HepG2 (cell line): ENCODE data around the gene ACAP1. TPM values are rescaled to one million over a fixed set of nuclear protein-coding genes. Genes with fewer than 3 reads are reported as not detected.
A peak's percentile ranks its signal among the peaks of the same experiment; 100 is the strongest.

Experiments used
- FOXC1 ChIP-seq: sonication (generic); formaldehyde crosslinking; IDR thresholded peaks from 2 replicates; pipeline ENCODE4 v1.8.0; 2022; ENCODE audit warnings: mild to moderate bottlenecking, missing genetic modification reagents, borderline replicate concordance
- GFI1 ChIP-seq: sonication (generic); formaldehyde crosslinking; IDR thresholded peaks from 2 replicates; pipeline ENCODE4 v1.5.0; 2020; ENCODE audit warnings: missing genetic modification reagents, mild to moderate bottlenecking, borderline replicate concordance
- HNF4G ChIP-seq, 2 experiments: sonication (generic) in 1 of 2; formaldehyde crosslinking in 1 of 2; IDR thresholded peaks; 2 replicates each; pipeline versions ENCODE4 v1.4.0 to v1.6.1; 2011 to 2020; ENCODE audit warnings: borderline replicate concordance in 2 of 2, low read depth in 2 of 2, mild to moderate bottlenecking in 2 of 2, low read length in 1 of 2, missing genetic modification reagents in 1 of 2, moderate library complexity in 1 of 2
- HOXA3 ChIP-seq: sonication (generic); formaldehyde crosslinking; IDR thresholded peaks from 2 replicates; pipeline ENCODE4 v1.5.0; 2020; ENCODE audit warnings: missing genetic modification reagents
- NFYB ChIP-seq: sonication (generic); formaldehyde crosslinking; IDR thresholded peaks from 2 replicates; pipeline ENCODE4 v1.4.0; 2020; ENCODE audit warnings: missing genetic modification reagents
- SKIL ChIP-seq: sonication (generic); formaldehyde crosslinking; IDR thresholded peaks from 2 replicates; pipeline ENCODE4 v1.8.0; 2022; ENCODE audit warnings: missing genetic modification reagents, mild to moderate bottlenecking, moderate library complexity, borderline replicate concordance
- SNAPC4 ChIP-seq: sonication (generic); formaldehyde crosslinking; IDR thresholded peaks from 2 replicates; pipeline ENCODE4 v1.4.0; 2020; ENCODE audit warnings: mild to moderate bottlenecking, missing genetic modification reagents
- TFDP1 ChIP-seq: IDR thresholded peaks from 2 replicates; pipeline ENCODE4 v1.6.1; 2016; ENCODE audit warnings: missing compliant biosample characterization, missing genetic modification reagents, borderline replicate concordance
- YEATS4 ChIP-seq: sonication (generic); formaldehyde crosslinking; IDR thresholded peaks from 2 replicates; pipeline ENCODE4 v1.4.0; 2020; ENCODE audit warnings: missing genetic modification reagents, borderline replicate concordance
- ZBTB2 ChIP-seq: sonication (generic); formaldehyde crosslinking; IDR thresholded peaks from 2 replicates; pipeline ENCODE4 v1.8.0; 2022; ENCODE audit warnings: low read depth, missing genetic modification reagents
- ZNF12 ChIP-seq: sonication (generic); formaldehyde crosslinking; IDR thresholded peaks from 2 replicates; pipeline ENCODE4 v1.5.0; 2020; ENCODE audit warnings: missing genetic modification reagents
- ZNF557 ChIP-seq: sonication (generic); formaldehyde crosslinking; IDR thresholded peaks from 2 replicates; pipeline ENCODE4 v1.4.0; 2020; ENCODE audit warnings: missing genetic modification reagents
- ZNF564 ChIP-seq: sonication (generic); formaldehyde crosslinking; IDR thresholded peaks from 2 replicates; pipeline ENCODE4 v1.8.1; 2023; ENCODE audit warnings: mild to moderate bottlenecking, missing genetic modification reagents
- ZNF792 ChIP-seq: IDR thresholded peaks from 2 replicates; pipeline ENCODE4 v1.6.1; 2016
- polyA plus RNA-seq, 8 experiments: library from polyadenylated mRNA; depleted of rRNA in 3 of 8; stranded (reverse) in 7 of 8; unstranded in 1 of 8; fragments of >200 nt; fragmentation: Illumina TruSeq in 4 of 8; extraction: Trizol in 4 of 8; gene quantifications; 2 replicates each; pipeline versions ENCODE4 v1.2.1 to v1.2.3, GENCODE V29; 2011 to 2016; ENCODE audit warnings: low read depth in 4 of 8, missing spikeins in 1 of 8, mixed read lengths in 1 of 8; ENCODE audit not compliant: insufficient read depth in 1 of 8
- total RNA-seq, 5 experiments: library from RNA; depleted of rRNA; stranded (reverse); fragments of >200 nt; fragmentation: Illumina TruSeq; extraction: Trizol; gene quantifications; 2 replicates each; pipeline ENCODE4 v1.2.3, GENCODE V29; 2016; ENCODE audit warnings: low read depth in 1 of 5

The ACAP1 gene
- total and polyA plus RNA-seq, 2 of the 13 experiments (the other 11 are each of a cell fraction or from before 2014, with no cell fraction given), result 1.3 to 2.5 TPM

GRCh38 chr17:7351665-7352502 lies 15.6 kb downstream of the ACAP1 start, which contains the start of gene KCTD11 (continued):
- TF ChIP-seq SKIL (CRISPR knock-in tag) (peak; percentile 85; the same call in 1 of the 2 replicates), TFDP1 (CRISPR knock-in tag) (peak; percentile 45), HOXA3 (peak; percentile 15; the same call in 1 of the 2 replicates), ZNF792 (CRISPR knock-in tag) (peak; percentile 42), YEATS4 (CRISPR knock-in tag) (peak; percentile 73; the same call in 1 of the 2 replicates), ZNF557 (CRISPR knock-in tag) (peak; percentile 51; the same call in 1 of the 2 replicates), ZNF564 (peak; percentile 26; the same call in 1 of the 2 replicates), FOXC1 (CRISPR knock-in tag) (peak; percentile 80; the same call in 1 of the 2 replicates), NFYB (no peak; the same call in 1 of the 2 replicates), SNAPC4 (CRISPR knock-in tag) (no peak), GFI1 (no peak; the same call in 1 of the 2 replicates), ZBTB2 (CRISPR knock-in tag) (peak; percentile 86; the same call in 1 of the 2 replicates), ZNF12 (no peak), HNF4G (IDR thresholded peaks at IDR 0.05; ENCODE audit: borderline replicate concordance, low read depth, low read length) (peak; percentile 39; the same call in 1 of the 2 replicates), HNF4G (CRISPR knock-in tag; IDR thresholded peaks at IDR 0.05; ENCODE audit: borderline replicate concordance, low read depth) (no peak; the same call in 1 of the 2 replicates)
